Epithelial cell of proximal tubule (primary cell): ENCODE results near the gene ARL5C. TPM values are rescaled to one million over a fixed set of nuclear protein-coding genes. Genes with fewer than 3 reads are reported as not detected.
A peak's percentile ranks its signal among the peaks of the same experiment; 100 is the strongest.

Experiments used
- DNase-seq: peaks from one replicate; pipeline ENCODE4 v3.0.0-alpha.2; 2011; ENCODE audit warnings: low read depth
- H3K4me3 ChIP-seq: 2 replicates; pipeline ENCODE4 v1.5.1; 2011; ENCODE audit warnings: low read depth, mild to moderate bottlenecking, low read length
- CTCF ChIP-seq: conservative IDR thresholded peaks from 2 replicates; pipeline ENCODE4 v1.5.1; 2012; ENCODE audit warnings: low read depth, mild to moderate bottlenecking, low read length
- total RNA-seq: library from RNA; depleted of rRNA; stranded (reverse); fragments of >200 nt; gene quantifications from 2 replicates; pipeline ENCODE4 v1.2.3, GENCODE V29; 2015

ARL5C gene
- total RNA-seq, 1 donor from 2014 or later = not detected

GRCh38 chr17:39156491-39156890, 9.5 kb downstream of the ARL5C start:
- DNase-seq = no peak
- TF ChIP-seq CTCF = no peak
- no peak overlapping the region for H3K4me3 ChIP-seq

GRCh38 chr17:39155654-39156053, 10.3 kb downstream of the ARL5C start:
- H3K4me3 ChIP-seq = no peak overlapping the region
- DNase-seq = no peak
- TF ChIP-seq CTCF = no peak

GRCh38 chr17:39153599-39154051, 12.3 kb downstream of the ARL5C start:
- peak overlapping the region; percentile 75 for H3K4me3 ChIP-seq
- DNase-seq = peak; percentile 47
- peak; percentile 12 for TF ChIP-seq CTCF

- no peak for TF ChIP-seq CTCF
- peak overlapping the region; percentile 75 for H3K4me3 ChIP-seq
- no peak for DNase-seq
Measured at GRCh38 chr17:39151943-39152818, 13.8 kb downstream of the ARL5C start.

- peak within 1 kb of the TSS; percentile 75 for H3K4me3 ChIP-seq
- DNase-seq = no peak
- no peak for TF ChIP-seq CTCF
Measured at GRCh38 chr17:39151150-39151942, 14.6 kb downstream of the ARL5C start, which contains the start of gene PLXDC1. Gene PLXDC1 (minus strand): TSS chr17:39151637. CDS start chr17:39151437, 200 bp downstream.

GRCh38 chr17:39150795-39151149, 15.2 kb downstream of the ARL5C start:
- DNase-seq = no peak
- no peak overlapping the region for H3K4me3 ChIP-seq
- TF ChIP-seq CTCF = no peak
